Natural killer cell (primary cell): Measurements from ENCODE around the gene RYR2. TPM values are rescaled to one million over a fixed set of nuclear protein-coding genes. Genes with fewer than 3 reads are reported as not detected.

Experiments used
- ATAC-seq, 3 donors: fragments of 150-1000 bp in 2 of 3; fragments of 200-7000 bp in 1 of 3; cut with Tn5 transposase; 1 replicate in 1 of 3; 2 replicates in 2 of 3; pipeline ENCODE4 v1.10.0; 2021; ENCODE audit warnings: mild to moderate bottlenecking in 2 of 3, moderate library complexity in 2 of 3
- DNase-seq, 2 donors: peaks; one replicate each; pipeline versions ENCODE4 v3.0.0 to v3.0.0-alpha.2; 2013 to 2021; ENCODE audit warnings: mixed read lengths in 1 of 2
- H3K27ac ChIP-seq: one replicate; pipeline ENCODE4 v1.5.1; 2013; ENCODE audit warnings: mild to moderate bottlenecking, low read length
- H3K27me3 ChIP-seq: one replicate; pipeline ENCODE4 v1.6.1; 2013; ENCODE audit warnings: low read length; ENCODE audit not compliant: control insufficient read depth, insufficient read depth
- H3K36me3 ChIP-seq: one replicate; pipeline ENCODE4 v1.6.1; 2013; ENCODE audit warnings: low read length; ENCODE audit not compliant: control insufficient read depth, insufficient read depth
- H3K4me1 ChIP-seq: one replicate; pipeline ENCODE4 v1.6.1; 2013; ENCODE audit warnings: low read length; ENCODE audit not compliant: control insufficient read depth, insufficient read depth
- H3K4me3 ChIP-seq: one replicate; pipeline ENCODE4 v1.5.1; 2013; ENCODE audit warnings: low read length
- H3K9me3 ChIP-seq: one replicate; pipeline ENCODE4 v1.6.1; 2013; ENCODE audit warnings: low read length; ENCODE audit not compliant: control insufficient read depth, insufficient read depth
- H3K27ac Mint-ChIP-seq, 2 donors: one replicate each; pipeline ENCODE4 v1.8.0; 2022; ENCODE audit warnings: mild to moderate bottlenecking in 2 of 2, mixed read lengths in 2 of 2, moderate library complexity in 1 of 2
- H3K27me3 Mint-ChIP-seq, 2 donors: one replicate each; pipeline ENCODE4 v1.8.0; 2022; ENCODE audit warnings: low read depth in 2 of 2, mixed read lengths in 2 of 2
- H3K36me3 Mint-ChIP-seq: one replicate; pipeline ENCODE4 v1.8.0; 2022; ENCODE audit warnings: mixed read lengths
- H3K4me1 Mint-ChIP-seq, 2 donors: one replicate each; pipeline ENCODE4 v1.8.0; 2022; ENCODE audit warnings: mixed read lengths in 2 of 2
- H3K4me3 Mint-ChIP-seq: one replicate; pipeline ENCODE4 v1.8.0; 2022; ENCODE audit warnings: mild to moderate bottlenecking, moderate library complexity, mixed read lengths
- H3K9me3 Mint-ChIP-seq, 2 donors: one replicate each; pipeline ENCODE4 v1.8.0; 2022; ENCODE audit warnings: mixed read lengths in 2 of 2
- WGBS: methylation state at CpG from one replicate; pipeline ENCODE4 v1.1.7; 2013; ENCODE audit warnings: missing lambda C conversion rate; ENCODE audit not compliant: insufficient coverage; 5-methylcytosine and 5-hydroxymethylcytosine counted together
- intact Hi-C: fragments of 100-400 bp; cut with micrococcal nuclease; formaldehyde crosslinking; loops from one replicate; pipeline ENCODE4 v1.14.2; 2022
- total RNA-seq, 4 donors: library from RNA; stranded (reverse); fragments of 120-200 nt in 1 of 4; gene quantifications; one replicate each; pipeline versions ENCODE4 v1.2.3 to v1.2.4, GENCODE V29; 2013 to 2022
- TF ChIP-seq, protein P1 (sequence below): fragments of 200-600 bp; IDR thresholded peaks from one replicate; pipeline ENCODE4 v1.8.0; 2022; ENCODE audit warnings: antibody characterized with exemption

RYR2 gene
- total RNA-seq, 3 donors from 2014 or later (not counting 1 experiment from before 2014, with no cell fraction given): 0.13 to 1.2 (median 0.38) TPM

DNA sequence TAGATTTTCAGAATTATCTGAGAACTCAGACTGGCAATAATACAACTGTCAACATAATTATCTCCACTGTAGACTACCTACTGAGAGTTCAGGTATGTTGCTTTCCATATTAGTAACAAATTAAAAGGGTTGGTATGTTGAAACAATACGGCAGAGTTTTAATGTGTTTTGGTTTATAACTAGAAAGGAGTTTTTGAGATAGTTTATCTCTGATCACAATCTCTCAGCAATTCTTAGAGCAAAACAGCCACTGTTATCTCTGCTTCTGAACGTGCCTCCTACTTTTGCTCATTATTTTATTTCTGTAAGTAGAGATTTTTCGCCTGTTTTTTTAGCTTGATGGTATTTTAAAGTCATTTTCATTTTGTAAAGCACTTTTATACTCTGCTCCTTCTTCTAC is 730.0 kb downstream of the RYR2 start:
- TF ChIP-seq, protein P1, sequence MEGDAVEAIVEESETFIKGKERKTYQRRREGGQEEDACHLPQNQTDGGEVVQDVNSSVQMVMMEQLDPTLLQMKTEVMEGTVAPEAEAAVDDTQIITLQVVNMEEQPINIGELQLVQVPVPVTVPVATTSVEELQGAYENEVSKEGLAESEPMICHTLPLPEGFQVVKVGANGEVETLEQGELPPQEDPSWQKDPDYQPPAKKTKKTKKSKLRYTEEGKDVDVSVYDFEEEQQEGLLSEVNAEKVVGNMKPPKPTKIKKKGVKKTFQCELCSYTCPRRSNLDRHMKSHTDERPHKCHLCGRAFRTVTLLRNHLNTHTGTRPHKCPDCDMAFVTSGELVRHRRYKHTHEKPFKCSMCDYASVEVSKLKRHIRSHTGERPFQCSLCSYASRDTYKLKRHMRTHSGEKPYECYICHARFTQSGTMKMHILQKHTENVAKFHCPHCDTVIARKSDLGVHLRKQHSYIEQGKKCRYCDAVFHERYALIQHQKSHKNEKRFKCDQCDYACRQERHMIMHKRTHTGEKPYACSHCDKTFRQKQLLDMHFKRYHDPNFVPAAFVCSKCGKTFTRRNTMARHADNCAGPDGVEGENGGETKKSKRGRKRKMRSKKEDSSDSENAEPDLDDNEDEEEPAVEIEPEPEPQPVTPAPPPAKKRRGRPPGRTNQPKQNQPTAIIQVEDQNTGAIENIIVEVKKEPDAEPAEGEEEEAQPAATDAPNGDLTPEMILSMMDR: no peak
- Mint-ChIP-seq H3K27ac (no peak overlapping the region), H3K4me3 (no peak overlapping the region), H3K27me3 (peaks cover 0 to under 1% of the 10 kb centered on the region in 2 donors), H3K4me1 (peaks cover 0 to 5% of the 10 kb centered on the region in 2 donors), H3K36me3 (peaks cover 3% of the 10 kb centered on the region), H3K9me3 (no peaks in the 10 kb centered on the region)
- intact Hi-C loops: no loop called here
- no peaks in the 10 kb centered on the region for H3K36me3 ChIP-seq
- no peaks in the 10 kb centered on the region for H3K4me1 ChIP-seq
- no CpG with 5 or more reads among the region's 3 CpGs for WGBS
- H3K4me3 ChIP-seq: no peak overlapping the region
- no peak overlapping the region for H3K27ac ChIP-seq
- H3K9me3 ChIP-seq: no peaks in the 10 kb centered on the region
- no peak for DNase-seq
- no peak for ATAC-seq
- H3K27me3 ChIP-seq: no peaks in the 10 kb centered on the region

DNA sequence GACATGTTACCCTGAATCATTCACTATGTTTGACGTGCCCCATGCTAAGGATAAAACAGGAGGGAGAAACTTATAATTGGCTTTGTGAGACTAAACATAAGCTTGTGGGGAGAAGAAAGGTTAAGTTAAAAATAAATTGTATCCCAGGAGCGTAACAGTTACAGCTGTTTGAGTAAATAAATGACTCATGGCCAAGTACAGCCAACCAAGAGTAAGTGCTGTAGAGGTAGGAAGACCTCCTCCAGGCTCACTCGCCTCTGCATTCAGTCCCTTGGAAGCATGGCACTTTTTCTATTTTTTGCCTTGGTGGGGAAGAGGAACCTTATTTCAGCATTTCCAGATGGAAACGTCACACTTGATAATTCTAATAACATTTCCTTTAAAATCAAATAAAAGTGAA is 732.3 kb downstream of the RYR2 start:
- Histone ChIP-seq H3K4me1 (no peaks in the 10 kb centered on the region), H3K27ac (no peak overlapping the region), H3K27me3 (no peaks in the 10 kb centered on the region), H3K36me3 (no peaks in the 10 kb centered on the region), H3K4me3 (no peak overlapping the region), H3K9me3 (no peaks in the 10 kb centered on the region)
- WGBS: 78% methylated on average over 4 of the region's 4 CpGs
- ATAC-seq (no peak), DNase-seq (no peak)
- Mint-ChIP-seq H3K36me3 (peaks cover 6% of the 10 kb centered on the region), H3K27ac (no peak overlapping the region), H3K4me3 (no peak overlapping the region), H3K4me1 (peaks cover 0 to 5% of the 10 kb centered on the region in 2 donors), H3K9me3 (no peaks in the 10 kb centered on the region), H3K27me3 (peaks cover 0 to 2% of the 10 kb centered on the region in 2 donors)
- intact Hi-C loops: no loop called here
- TF ChIP-seq, protein P1: no peak

DNA sequence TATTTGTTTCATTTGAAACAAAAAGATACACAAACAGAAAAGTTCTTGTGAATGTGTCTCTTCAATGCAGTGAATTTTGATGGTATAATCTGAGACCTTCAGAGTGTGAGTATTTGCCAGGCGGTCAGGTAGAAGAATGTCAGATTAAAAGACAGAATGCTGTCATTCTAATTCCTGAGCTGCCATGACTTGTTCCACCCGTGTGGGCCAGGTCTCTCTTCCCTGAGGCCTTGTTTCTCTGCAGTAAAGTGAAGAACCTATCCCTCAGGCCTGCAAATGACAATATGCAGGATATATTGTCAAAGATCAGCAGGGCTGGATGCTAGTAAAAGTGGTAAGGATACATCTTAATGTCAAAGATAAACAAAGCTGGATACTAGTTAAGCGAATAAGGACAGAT is 737.4 kb downstream of the RYR2 start:
- H3K27ac ChIP-seq: no peak overlapping the region
- Mint-ChIP-seq H3K27me3 (peaks cover 0 to 2% of the 10 kb centered on the region in 2 donors), H3K36me3 (peaks cover 12% of the 10 kb centered on the region), H3K4me1 (no peaks in the 10 kb centered on the region), H3K4me3 (no peak overlapping the region), H3K27ac (no peak overlapping the region), H3K9me3 (no peaks in the 10 kb centered on the region)
- ATAC-seq (no peak), DNase-seq (no peak)
- H3K27me3 ChIP-seq: no peaks in the 10 kb centered on the region
- no peaks in the 10 kb centered on the region for H3K36me3 ChIP-seq
- TF ChIP-seq, protein P1: no peak
- intact Hi-C loops: no loop called here
- H3K4me1 ChIP-seq: no peaks in the 10 kb centered on the region
- H3K4me3 ChIP-seq: no peak overlapping the region
- WGBS: 77% methylated on average over 3 of the region's 3 CpGs
- no peaks in the 10 kb centered on the region for H3K9me3 ChIP-seq

DNA sequence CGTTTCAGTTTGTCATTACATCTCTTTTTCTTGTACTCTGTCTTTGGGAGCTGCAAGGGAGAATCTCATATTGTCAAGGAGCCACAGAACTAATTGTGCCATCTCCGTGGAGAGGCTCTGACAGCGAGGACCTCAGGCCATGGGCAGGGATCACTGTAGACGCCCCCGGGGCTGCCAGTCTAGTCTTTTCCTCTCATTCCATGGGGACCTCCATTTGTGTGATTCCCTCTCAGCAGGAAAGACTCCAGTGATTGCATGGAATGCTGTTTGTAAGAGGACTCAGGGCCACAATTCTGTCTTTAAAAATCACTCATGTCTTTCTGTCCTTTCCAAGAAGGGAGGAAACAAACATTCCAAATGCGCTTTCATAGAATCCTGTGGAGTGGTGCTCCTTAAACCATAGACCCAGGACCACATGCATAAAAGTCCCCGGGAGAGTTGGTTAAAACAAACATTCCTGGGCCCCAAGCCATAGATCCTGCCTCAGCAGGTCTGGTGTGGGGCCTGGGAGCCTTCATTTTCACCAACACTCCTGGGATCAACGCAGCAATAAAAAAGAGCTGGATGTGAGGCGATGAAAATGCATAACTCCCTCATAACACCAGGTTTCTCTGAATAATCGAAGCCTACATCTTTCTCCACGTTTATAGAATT is 744.2 kb downstream of the RYR2 start:
- Histone ChIP-seq H3K4me3 (no peak overlapping the region), H3K27ac (no peak overlapping the region), H3K4me1 (peaks cover 2% of the 10 kb centered on the region), H3K36me3 (no peaks in the 10 kb centered on the region), H3K9me3 (no peaks in the 10 kb centered on the region), H3K27me3 (no peaks in the 10 kb centered on the region)
- ATAC-seq: no peak
- Mint-ChIP-seq H3K36me3 (peaks cover 6% of the 10 kb centered on the region), H3K27ac (no peak overlapping the region), H3K4me3 (no peak overlapping the region), H3K4me1 (peaks cover 0 to 6% of the 10 kb centered on the region in 2 donors), H3K27me3 (no peaks in the 10 kb centered on the region), H3K9me3 (no peaks in the 10 kb centered on the region)
- intact Hi-C loops: no loop called here
- TF ChIP-seq, protein P1: no peak
- no peak for DNase-seq
- WGBS: 94% methylated on average over 9 of the region's 11 CpGs
